ENCODE measurements around the gene RAB13.

Gene RAB13

GRCh38 chr1:153977250-153978240 is 8.6 kb downstream of the RAB13 start, which contains the start of gene JTB:
Gene JTB, minus strand, starts transcription at chr1:153977674. Its CDS starts 422 bp downstream, at chr1:153977252.
- DNase-seq = no peak

DNA sequence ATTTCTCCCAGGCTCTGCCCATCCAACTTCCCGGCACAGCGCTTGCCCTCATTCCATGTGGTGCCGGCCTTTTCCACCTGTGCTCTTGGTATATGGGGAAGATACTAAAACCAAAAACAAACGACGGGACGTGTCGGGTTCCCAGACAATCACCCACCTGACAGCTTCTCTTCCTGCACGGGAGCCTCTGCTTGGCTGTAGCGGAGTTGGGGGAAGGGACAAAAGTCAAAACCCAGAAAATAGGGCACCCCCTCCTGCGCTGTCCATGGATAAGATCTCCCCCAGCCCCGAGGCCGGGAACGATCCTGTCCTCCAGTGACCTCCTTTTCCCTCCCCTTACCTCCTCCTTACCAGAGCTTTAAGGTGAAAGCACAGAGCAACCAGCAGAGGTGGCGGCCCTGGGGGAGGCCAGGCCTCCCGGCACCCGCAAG is 9.3 kb downstream of the RAB13 start:
- no peak for DNase-seq

- DNase-seq = no peak
These were observed 12.6 kb downstream of the RAB13 start for GRCh38 chr1:153973525-153973924.

- DNase-seq = no peak
These were observed 13.1 kb downstream of the RAB13 start for GRCh38 chr1:153973071-153973470.

DNA sequence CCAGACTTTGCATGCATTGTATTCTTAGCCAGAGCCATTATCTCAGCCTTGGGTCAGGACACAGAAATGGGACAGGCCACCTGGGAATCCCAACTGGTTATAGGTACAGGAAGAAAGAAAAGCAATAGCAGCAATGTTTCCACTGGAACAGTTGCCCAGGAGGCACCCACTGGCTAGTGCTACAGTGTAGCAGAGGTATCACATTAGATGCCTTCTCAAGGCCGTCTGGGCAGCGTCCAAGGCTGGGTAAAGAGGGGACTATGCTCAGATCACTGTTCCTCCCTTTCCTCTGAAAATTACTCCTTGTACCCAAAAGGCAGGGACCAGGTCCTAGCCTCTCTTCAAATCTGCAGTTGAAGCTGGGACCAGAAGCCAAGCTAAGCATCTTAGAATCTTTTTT is 15.8 kb downstream of the RAB13 start:
- no peak for DNase-seq

- no peak for DNase-seq
These were observed 17.2 kb downstream of the RAB13 start for GRCh38 chr1:153968972-153969371.

- DNase-seq = no peak
These were observed 17.7 kb downstream of the RAB13 start for GRCh38 chr1:153968408-153968807.

- DNase-seq = no peak
These were observed 18.2 kb downstream of the RAB13 start for GRCh38 chr1:153968000-153968363.

GRCh38 chr1:153967107-153967999 is 18.8 kb downstream of the RAB13 start, which contains the start of gene CREB3L4:
Gene CREB3L4, plus strand, starts transcription at chr1:153967902. Its CDS starts 624 bp downstream, at chr1:153968526.
- DNase-seq = peak; percentile 88

- no peak for DNase-seq
These were observed 22.2 kb downstream of the RAB13 start for GRCh38 chr1:153963850-153964331.

DNA sequence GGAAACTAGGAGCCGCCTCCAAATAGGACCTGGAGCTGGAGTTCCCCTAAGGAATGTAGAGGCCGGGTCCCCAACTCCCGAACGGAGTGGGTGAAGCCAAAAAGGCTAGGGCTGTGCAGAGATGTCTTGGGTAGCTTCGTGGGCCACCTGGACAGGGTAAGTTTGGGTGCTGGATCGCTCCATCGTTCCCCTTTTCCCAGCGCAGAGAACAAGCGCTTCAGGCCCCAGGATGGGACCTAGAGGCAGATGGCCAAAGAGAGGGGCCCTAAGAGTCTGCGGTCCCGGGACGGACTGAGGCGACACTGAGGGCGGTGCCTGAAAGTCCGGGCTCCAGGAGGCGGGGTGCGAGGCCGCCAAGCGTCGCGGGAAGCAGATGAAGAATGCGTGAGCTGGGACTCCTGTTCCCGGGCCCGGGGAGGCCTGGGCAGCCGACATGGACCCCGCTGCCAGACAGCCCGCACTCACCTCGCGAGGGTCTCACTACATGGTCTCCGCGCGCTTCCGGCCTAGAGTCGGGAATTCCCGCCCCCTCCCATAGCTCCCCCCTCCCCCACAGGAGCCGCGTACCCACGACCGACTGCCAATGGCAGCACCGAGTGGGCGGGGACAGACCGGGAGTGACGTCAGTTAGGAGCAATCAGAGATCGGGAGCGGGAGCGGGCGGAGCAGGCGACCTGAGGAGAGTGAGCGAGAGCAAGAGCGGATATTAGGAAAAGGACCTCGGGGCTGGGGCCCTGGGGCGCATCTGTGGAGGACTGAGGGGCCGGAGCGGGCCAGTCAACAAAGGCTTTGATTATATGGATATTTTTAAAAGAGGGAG is 22.9 kb downstream of the RAB13 start, which contains the start of gene SLC39A1:
Gene SLC39A1 (minus strand): TSS at position 508 of the 820 bp plus-strand sequence. CDS start 822 bp downstream, outside the sequence.
- DNase-seq = peak; percentile 87

GRCh38 chr1:153962088-153963029 is 23.8 kb downstream of the RAB13 start:
- DNase-seq = no peak

DNA sequence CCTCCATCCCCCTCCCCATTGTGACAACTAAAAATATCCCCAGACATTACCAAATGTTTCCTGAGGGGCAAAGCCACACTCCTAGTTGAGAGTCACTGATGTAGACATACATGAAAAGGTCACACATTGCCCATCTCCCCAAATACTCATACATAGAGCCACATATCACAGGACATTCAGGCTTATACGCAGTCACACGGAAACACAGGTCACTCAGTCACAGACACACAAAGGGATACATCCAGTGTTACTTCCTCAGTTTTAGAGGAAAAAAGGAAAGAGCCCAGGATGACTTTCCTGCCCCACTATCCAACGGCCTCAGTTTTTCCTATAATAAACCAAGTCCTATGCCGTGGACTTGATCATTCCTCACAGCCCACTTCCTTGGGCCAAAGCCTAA is 24.7 kb downstream of the RAB13 start:
- DNase-seq = no peak

DNA sequence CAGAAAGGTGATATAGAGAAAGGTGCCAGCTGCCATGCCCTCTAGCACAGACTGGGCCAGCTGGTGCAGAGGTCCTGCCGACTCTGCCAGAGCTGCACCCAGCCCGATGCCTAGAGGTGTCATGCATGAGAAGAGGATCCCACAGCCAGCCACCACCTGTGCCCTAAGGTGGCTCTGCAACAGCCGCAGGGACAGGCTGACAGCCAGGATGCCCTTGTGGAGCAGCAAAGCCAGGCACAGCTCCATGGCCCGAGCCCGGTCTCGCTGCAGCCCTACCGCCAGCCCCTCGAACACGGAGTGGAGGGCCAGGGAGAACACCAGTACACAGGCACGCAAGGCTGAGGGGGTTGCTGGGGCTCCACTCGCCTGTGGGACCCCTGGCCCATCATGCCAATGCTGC is 25.9 kb downstream of the RAB13 start:
- DNase-seq = no peak

- DNase-seq = no peak
These were observed 26.7 kb downstream of the RAB13 start for GRCh38 chr1:153959454-153959853.

DNA sequence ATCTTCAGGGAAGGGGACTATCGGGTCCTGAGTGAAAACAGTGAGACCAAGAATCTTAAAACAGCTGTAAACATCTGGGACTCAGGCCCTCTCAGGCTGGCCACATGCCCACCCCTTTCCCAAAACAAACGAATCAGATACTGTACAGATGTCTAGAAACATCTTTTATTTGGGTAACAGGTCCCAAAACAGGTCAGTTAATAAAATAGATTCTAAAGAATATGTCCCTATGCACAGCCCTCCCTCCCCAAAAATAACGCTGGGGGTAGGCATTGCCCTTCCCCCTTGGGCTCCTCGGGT is 27.2 kb downstream of the RAB13 start:
- DNase-seq = no peak

DNA sequence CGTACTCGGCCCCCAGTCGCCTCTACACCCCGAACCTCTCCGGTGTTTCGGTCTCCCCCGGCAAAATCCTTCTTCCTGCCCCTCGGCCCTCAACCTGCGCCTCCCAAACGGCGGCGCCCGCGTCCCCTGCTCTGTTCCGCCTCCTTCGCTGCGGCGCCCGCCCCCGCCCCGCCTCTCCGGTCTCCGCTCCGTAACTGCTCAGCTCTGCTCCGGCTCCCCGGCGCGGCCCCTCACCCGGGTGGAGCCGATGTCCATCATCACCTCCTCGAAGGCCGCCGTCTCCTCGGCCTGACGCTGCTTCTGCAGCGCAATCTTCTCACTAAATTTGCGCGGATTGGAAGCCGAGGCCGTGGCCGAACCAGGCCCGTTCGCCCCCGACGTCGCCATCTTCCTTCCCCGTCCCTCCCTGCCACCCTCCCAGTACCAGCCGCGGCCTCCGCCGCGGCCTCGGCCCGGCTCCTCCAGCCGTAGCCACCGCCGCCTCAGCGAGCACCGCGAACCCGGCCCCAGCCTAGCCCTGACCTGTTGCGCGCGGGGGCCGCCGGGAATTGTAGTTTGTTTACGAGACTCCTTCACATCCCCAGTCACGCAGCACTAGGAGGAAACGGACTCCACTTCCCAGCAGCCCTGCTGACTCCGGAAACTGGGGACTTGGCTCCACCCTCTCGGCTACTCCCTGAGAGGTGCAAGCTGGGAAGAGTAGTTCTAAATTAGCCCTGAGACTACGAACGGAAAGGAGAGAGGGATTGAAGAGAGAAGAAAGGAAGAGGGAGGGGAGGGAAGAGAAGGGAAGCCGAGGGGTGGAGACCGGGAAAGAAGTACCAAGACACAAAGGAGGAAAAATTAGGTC is 27.8 kb downstream of the RAB13 start, which contains the start of gene CRTC2:
Gene CRTC2 (minus strand): TSS at position 502 of the 850 bp plus-strand sequence. CDS start 115 bp downstream, at position 387.
- peak; percentile 85 for DNase-seq

DNA sequence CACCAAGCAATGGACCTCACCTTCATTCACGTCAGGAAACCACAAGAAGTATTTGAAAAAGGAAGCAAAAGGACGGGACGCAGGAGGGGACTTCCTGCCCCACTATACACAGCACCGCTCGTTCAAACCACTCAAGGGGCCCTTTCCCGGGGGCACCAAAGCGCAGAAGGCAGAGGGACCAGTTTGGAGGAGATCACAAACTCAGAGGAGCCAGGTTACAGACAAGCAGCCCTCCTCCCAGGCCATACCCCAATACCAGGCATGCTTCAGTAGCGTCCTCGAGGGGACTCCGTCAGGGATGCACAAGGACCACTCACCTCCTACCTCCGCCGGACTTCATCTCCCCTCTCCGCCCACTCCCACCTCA is 28.4 kb downstream of the RAB13 start:
- DNase-seq = no peak

GRCh38 chr1:153956997-153957715 is 29.0 kb downstream of the RAB13 start:
- no peak for DNase-seq
